Right lobe of liver (tissue), 6 donors: ENCODE measurements around the gene EFHC2. TPM values are rescaled to one million over a fixed set of nuclear protein-coding genes. Genes with fewer than 3 reads are reported as not detected.

Experiments used
- ATAC-seq, 4 donors: fragments of 200-7000 bp; cut with Tn5 transposase; one replicate each; pipeline ENCODE4 v1.9.1; 2020; ENCODE audit warnings: mild to moderate bottlenecking in 4 of 4, moderate library complexity in 4 of 4
- DNase-seq, 3 donors: peaks; one replicate each; pipeline ENCODE4 v3.0.0-alpha.2; 2020
- H3K27ac ChIP-seq, 3 donors: fragments of 200-600 bp; one replicate each; pipeline ENCODE4 v1.8.0; 2022
- H3K27me3 ChIP-seq, 2 donors: fragments of 200-600 bp; one replicate each; pipeline ENCODE4 v1.8.0; 2022
- H3K36me3 ChIP-seq, 4 donors: fragments of 200-600 bp; sonication (generic) in 1 of 4; one replicate each; pipeline versions ENCODE4 v1.5.1 to v1.8.0; 2017 to 2022; ENCODE audit warnings: control low read depth in 1 of 4
- H3K4me1 ChIP-seq, 4 donors: fragments of 200-600 bp; sonication (generic) in 1 of 4; one replicate each; pipeline versions ENCODE4 v1.5.1 to v1.8.0; 2017 to 2022; ENCODE audit warnings: control low read depth in 1 of 4
- H3K4me3 ChIP-seq, 3 donors: fragments of 200-600 bp; one replicate each; pipeline ENCODE4 v1.8.0; 2022
- H3K9me3 ChIP-seq, 4 donors: fragments of 200-600 bp; sonication (generic) in 1 of 4; one replicate each; pipeline versions ENCODE4 v1.5.1 to v1.8.0; 2017 to 2022; ENCODE audit warnings: control low read depth in 1 of 4
- POLR2A ChIP-seq: fragments of 450-650 bp; IDR thresholded peaks from one replicate; pipeline ENCODE4 v1.6.1; 2017; ENCODE audit warnings: antibody characterized with exemption, mild to moderate bottlenecking
- WGBS: methylation state at CpG from one replicate; pipeline ENCODE4 v1.1.6; 2018; ENCODE audit warnings: low coverage, low lambda C conversion rate; ENCODE audit not compliant: insufficient coverage; ENCODE audit errors: missing lambda C conversion rate; 5-methylcytosine and 5-hydroxymethylcytosine counted together
- intact Hi-C, 2 donors: fragments of 100-400 bp; cut with DNase I; formaldehyde crosslinking; loops; one replicate each; pipeline versions ENCODE4 v1.11.2 to v1.14.1; 2022
- total RNA-seq, 6 experiments: library from RNA; depleted of rRNA in 2 of 6; stranded (reverse); fragments of >200 nt in 2 of 6; fragmentation: NEBNext Ultra II Directional in 3 of 6; extraction: Animal tissue kit (Norgen Biotek cat#: 25700) in 3 of 6; gene quantifications; one replicate each; pipeline versions ENCODE4 v1.1.0 to v1.2.4, GENCODE V29; 2016 to 2023
- TF ChIP-seq, protein P1 (sequence below), 4 donors: fragments of 200-600 bp in 3 of 4; fragments of 450-650 bp in 1 of 4; IDR thresholded peaks; one replicate each; pipeline versions ENCODE4 v1.5.1 to v1.8.0; 2016 to 2022; ENCODE audit warnings: antibody characterized with exemption in 4 of 4, mild to moderate bottlenecking in 2 of 4
- donor health status: DM: no; HTN: yes; CAD: no.
- donor health status: DM: no; HTN: no; CAD: no.
- donor health status: DM: no; HTN: no; CAD: no.
- donor health status: DM: no; HTN: yes; CAD: no.
- donor health status: DM: no; HTN: yes; CAD: no.

EFHC2 gene
- total RNA-seq, 6 experiments from 2014 or later = 0.13 TPM; not detected in 5

DNA sequence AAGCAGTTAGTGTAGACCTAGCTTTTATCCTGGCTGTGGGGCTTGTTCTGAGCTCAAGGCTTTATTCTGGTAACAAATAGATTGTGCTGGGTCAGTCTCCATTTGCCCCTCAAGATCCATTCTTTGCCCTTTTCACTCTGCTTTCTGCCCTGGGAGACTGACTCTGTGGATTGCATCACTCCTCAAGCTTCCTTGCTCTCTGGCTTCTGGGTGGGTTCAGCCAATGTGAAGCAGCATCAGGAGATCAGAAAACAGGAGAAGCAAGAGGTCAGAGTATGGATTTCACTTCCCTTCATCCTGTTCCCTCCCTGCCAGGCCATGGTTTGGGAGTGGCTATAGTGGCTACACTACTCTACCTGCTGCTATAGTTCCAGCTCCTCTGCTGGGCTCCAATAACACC lies 186.2 kb downstream of the EFHC2 start:
- no peaks in the 10 kb centered on the region for H3K4me1 ChIP-seq
- TF ChIP-seq, protein P1, sequence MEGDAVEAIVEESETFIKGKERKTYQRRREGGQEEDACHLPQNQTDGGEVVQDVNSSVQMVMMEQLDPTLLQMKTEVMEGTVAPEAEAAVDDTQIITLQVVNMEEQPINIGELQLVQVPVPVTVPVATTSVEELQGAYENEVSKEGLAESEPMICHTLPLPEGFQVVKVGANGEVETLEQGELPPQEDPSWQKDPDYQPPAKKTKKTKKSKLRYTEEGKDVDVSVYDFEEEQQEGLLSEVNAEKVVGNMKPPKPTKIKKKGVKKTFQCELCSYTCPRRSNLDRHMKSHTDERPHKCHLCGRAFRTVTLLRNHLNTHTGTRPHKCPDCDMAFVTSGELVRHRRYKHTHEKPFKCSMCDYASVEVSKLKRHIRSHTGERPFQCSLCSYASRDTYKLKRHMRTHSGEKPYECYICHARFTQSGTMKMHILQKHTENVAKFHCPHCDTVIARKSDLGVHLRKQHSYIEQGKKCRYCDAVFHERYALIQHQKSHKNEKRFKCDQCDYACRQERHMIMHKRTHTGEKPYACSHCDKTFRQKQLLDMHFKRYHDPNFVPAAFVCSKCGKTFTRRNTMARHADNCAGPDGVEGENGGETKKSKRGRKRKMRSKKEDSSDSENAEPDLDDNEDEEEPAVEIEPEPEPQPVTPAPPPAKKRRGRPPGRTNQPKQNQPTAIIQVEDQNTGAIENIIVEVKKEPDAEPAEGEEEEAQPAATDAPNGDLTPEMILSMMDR (IDR thresholded peaks at IDR 0.05) = no peak
- TF ChIP-seq POLR2A = no peak
- ATAC-seq (no peak), DNase-seq (no peak)
- H3K9me3 ChIP-seq = no peaks in the 10 kb centered on the region
- H3K27ac ChIP-seq = no peak overlapping the region
- H3K36me3 ChIP-seq = no peaks in the 10 kb centered on the region
- no peak overlapping the region for H3K4me3 ChIP-seq
- no peaks in the 10 kb centered on the region for H3K27me3 ChIP-seq
- intact Hi-C loops = no loop called here

DNA sequence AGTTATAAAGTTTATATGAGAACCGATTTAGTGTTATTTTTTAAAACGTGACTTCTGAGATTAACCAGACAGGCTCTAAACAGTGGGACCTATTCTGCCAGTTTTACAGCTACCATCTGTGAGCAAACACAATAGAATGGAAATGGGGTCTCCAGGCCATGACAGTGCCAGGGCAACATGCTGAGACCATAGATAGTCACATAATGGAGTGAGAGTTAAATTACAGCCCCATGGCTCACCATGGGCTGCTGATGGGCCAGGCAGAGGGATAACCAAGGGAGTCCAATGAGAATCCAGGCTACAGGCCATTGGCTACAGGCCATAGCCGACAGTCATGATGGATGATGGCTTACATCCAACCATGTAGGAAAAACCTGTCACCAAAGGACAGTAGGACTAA lies 186.7 kb downstream of the EFHC2 start:
- intact Hi-C loops = no loop called here
- Histone ChIP-seq H3K9me3 (no peaks in the 10 kb centered on the region), H3K27ac (no peak overlapping the region), H3K27me3 (no peaks in the 10 kb centered on the region), H3K36me3 (no peaks in the 10 kb centered on the region), H3K4me1 (no peaks in the 10 kb centered on the region), H3K4me3 (no peak overlapping the region)
- DNase-seq (no peak), ATAC-seq (no peak)
- TF ChIP-seq, protein P1 (IDR thresholded peaks at IDR 0.05) = no peak
- TF ChIP-seq POLR2A = no peak
- 51% methylated on average over 2 of the region's 3 CpGs for WGBS

DNA sequence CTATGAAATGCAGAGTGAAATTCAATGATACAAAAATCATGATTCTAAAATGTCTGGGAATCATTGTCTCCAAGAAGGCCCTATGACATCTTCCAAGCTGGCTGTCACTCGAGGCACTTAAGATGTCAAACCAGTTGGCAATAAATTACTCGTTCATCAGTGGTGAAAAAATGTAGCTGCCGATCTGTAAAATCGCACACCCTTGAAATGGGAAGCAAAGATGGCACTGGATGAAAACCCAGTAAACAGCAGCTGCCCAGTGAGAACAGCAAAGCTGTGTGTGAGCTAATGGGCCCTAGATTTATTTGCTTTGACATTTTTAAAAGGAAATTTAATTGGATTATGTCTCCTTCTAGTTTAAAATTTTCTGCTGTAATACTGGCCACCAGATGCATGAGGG lies 188.3 kb downstream of the EFHC2 start:
- no peaks in the 10 kb centered on the region for H3K4me1 ChIP-seq
- no peaks in the 10 kb centered on the region for H3K27me3 ChIP-seq
- DNase-seq (no peak), ATAC-seq (no peak)
- WGBS = 58% methylated on average over 4 of the region's 4 CpGs
- no peaks in the 10 kb centered on the region for H3K9me3 ChIP-seq
- H3K4me3 ChIP-seq = no peak overlapping the region
- TF ChIP-seq, protein P1 (IDR thresholded peaks at IDR 0.05) = no peak
- no peak for TF ChIP-seq POLR2A
- no peak overlapping the region for H3K27ac ChIP-seq
- H3K36me3 ChIP-seq = no peaks in the 10 kb centered on the region
- intact Hi-C loops = no loop called here

DNA sequence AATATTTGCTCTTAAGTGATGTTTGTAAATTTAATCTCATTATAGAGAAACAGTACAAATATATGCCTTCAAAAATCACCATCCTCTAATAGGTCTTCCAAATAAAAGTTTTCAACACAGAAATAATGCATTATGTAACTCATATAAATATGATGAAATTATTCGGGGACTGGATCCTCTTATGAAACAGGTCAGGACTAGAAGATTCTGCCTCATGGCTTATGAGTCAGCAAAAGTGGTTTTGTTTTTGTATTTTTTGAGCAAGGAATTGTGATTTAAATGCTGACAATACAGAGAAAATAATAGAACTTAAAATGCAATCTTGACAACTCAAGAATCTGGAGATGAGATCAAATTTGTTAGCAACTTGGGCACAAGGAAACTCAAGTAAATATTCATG lies 190.6 kb downstream of the EFHC2 start:
- Histone ChIP-seq H3K9me3 (no peaks in the 10 kb centered on the region), H3K4me1 (no peaks in the 10 kb centered on the region), H3K27ac (no peak overlapping the region), H3K27me3 (no peaks in the 10 kb centered on the region), H3K4me3 (no peak overlapping the region), H3K36me3 (no peaks in the 10 kb centered on the region)
- intact Hi-C loops = no loop called here
- no peak for ATAC-seq
- WGBS = 39% methylated on average over 1 of the region's 1 CpG
- no peak for DNase-seq
- TF ChIP-seq, protein P1 (IDR thresholded peaks at IDR 0.05) = no peak
- TF ChIP-seq POLR2A = no peak

DNA sequence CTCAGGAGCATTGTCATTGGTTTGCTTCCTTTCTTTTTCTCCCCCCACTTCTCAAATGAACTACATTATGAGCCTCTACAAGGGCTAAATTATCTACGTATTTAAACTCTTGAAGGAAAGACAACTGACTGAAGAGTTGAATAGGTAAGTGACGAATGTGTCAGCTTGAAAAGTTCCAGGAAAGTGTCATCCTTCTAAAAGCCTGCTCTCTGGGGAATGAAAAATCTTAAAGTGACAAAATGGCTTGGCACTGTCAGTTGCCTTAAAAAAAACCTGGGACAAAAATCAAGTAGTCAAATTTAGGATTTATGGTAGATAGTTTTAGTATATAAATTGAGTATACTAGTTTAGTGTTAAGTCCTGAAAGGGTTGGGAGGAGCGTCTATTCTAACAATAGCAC lies 196.3 kb downstream of the EFHC2 start:
- ATAC-seq = no peak
- intact Hi-C loops = no loop called here
- Histone ChIP-seq H3K4me1 (no peaks in the 10 kb centered on the region), H3K9me3 (no peaks in the 10 kb centered on the region), H3K4me3 (no peak overlapping the region), H3K27me3 (no peaks in the 10 kb centered on the region), H3K36me3 (no peaks in the 10 kb centered on the region), H3K27ac (no peak overlapping the region)
- 35% methylated on average over 3 of the region's 3 CpGs for WGBS
- DNase-seq = no peak
- no peak for TF ChIP-seq POLR2A
- TF ChIP-seq, protein P1 (IDR thresholded peaks at IDR 0.05) = no peak
